IMR-90 (cell line): Measurements from ENCODE around the gene KCNIP1. TPM values are rescaled to one million over a fixed set of nuclear protein-coding genes. Genes with fewer than 3 reads are reported as not detected.

Experiments used
- ATAC-seq: fragments of 200-7000 bp; cut with Tn5 transposase; 2 replicates; pipeline ENCODE4 v1.9.1; 2020; ENCODE audit warnings: low read depth, mild to moderate bottlenecking, moderate library complexity
- BruUV-seq: library from RNA; stranded (reverse); fragments of 400-500 nt; replicated peaks from 2 replicates; lab custom pipeline; 2021; lab: Mats Ljungman, UMichigan
- CTCF ChIA-PET: fragments of 300-600 bp; formaldehyde crosslinking; extraction: SDS; loops from one replicate; lab custom pipeline; 2021; ENCODE audit warnings: antibody characterized with exemption; lab: Yijun Ruan, JAX
- POLR2A ChIA-PET: fragments of 300-600 bp; sonication (Branson Sonifier 250); formaldehyde crosslinking; loops from one replicate; lab custom pipeline; 2022; ENCODE audit warnings: antibody characterized with exemption; ENCODE audit not compliant: unreplicated experiment; lab: Charles Lee
- DNase-seq: peaks from one replicate; pipeline ENCODE4 v3.0.0; 2013
- H2AFZ ChIP-seq: replicated peaks from 2 replicates; pipeline ENCODE3; 2013; ENCODE audit warnings: low read length, mild to moderate bottlenecking; ENCODE audit not compliant: poor library complexity
- H2AK5ac ChIP-seq: 2 replicates; pipeline ENCODE4 v1.6.1; 2013; ENCODE audit warnings: low read depth, low read length, inconsistent platforms
- H2AK9ac ChIP-seq: replicated peaks from 2 replicates; pipeline ENCODE3; 2013; ENCODE audit warnings: mild to moderate bottlenecking, low read depth, low read length, moderate library complexity; ENCODE audit not compliant: poor library complexity
- H2BK120ac ChIP-seq: 2 replicates; pipeline ENCODE4 v1.6.1; 2013; ENCODE audit warnings: low read depth, low read length, inconsistent platforms
- H2BK15ac ChIP-seq: 3 replicates; pipeline ENCODE4 v1.6.1; 2013; ENCODE audit warnings: low read depth, low read length, inconsistent platforms
- H2BK20ac ChIP-seq: 2 replicates; pipeline ENCODE4 v1.6.1; 2013; ENCODE audit warnings: low read depth, mild to moderate bottlenecking, inconsistent platforms, low read length, moderate library complexity
- H2BK5ac ChIP-seq: 2 replicates; pipeline ENCODE4 v1.6.1; 2013; ENCODE audit warnings: mild to moderate bottlenecking, low read depth, low read length, inconsistent platforms; ENCODE audit not compliant: poor library complexity, severe bottlenecking
- H3K14ac ChIP-seq: replicated peaks from 2 replicates; pipeline ENCODE4 v1.6.1; 2013; ENCODE audit warnings: low read depth, low read length, inconsistent platforms
- H3K18ac ChIP-seq: 2 replicates; pipeline ENCODE4 v1.6.1; 2013; ENCODE audit warnings: low read depth, low read length, control low read depth
- H3K23ac ChIP-seq: 2 replicates; pipeline ENCODE4 v1.6.1; 2013; ENCODE audit warnings: low read depth, low read length, inconsistent platforms
- H3K27ac ChIP-seq: 2 replicates; pipeline ENCODE4 v1.5.1; 2013; ENCODE audit warnings: mild to moderate bottlenecking, control low read depth, low read length; ENCODE audit not compliant: insufficient read depth
- H3K27me3 ChIP-seq: 2 replicates; pipeline ENCODE4 v1.6.1; 2013; ENCODE audit warnings: low read length; ENCODE audit not compliant: control insufficient read depth, insufficient read depth
- H3K36me3 ChIP-seq: 2 replicates; pipeline ENCODE4 v1.6.1; 2013; ENCODE audit warnings: low read length, mixed read lengths; ENCODE audit not compliant: control insufficient read depth, insufficient read depth
- H3K4ac ChIP-seq: 2 replicates; pipeline ENCODE4 v1.6.1; 2013; ENCODE audit warnings: low read depth, low read length, inconsistent platforms
- H3K4me1 ChIP-seq: 2 replicates; pipeline ENCODE4 v1.6.1; 2013; ENCODE audit warnings: low read length, mixed read lengths; ENCODE audit not compliant: control insufficient read depth, insufficient read depth
- H3K4me2 ChIP-seq: 2 replicates; pipeline ENCODE4 v1.6.1; 2013; ENCODE audit warnings: low read depth, mild to moderate bottlenecking, control low read depth, low read length, moderate library complexity
- H3K4me3 ChIP-seq: 2 replicates; pipeline ENCODE4 v1.5.1; 2013; ENCODE audit warnings: low read depth, mild to moderate bottlenecking, control low read depth, low read length, moderate library complexity; ENCODE audit not compliant: insufficient read depth
- H3K56ac ChIP-seq: 2 replicates; pipeline ENCODE4 v1.6.1; 2013; ENCODE audit warnings: low read length, inconsistent platforms; ENCODE audit not compliant: insufficient read depth; ENCODE audit errors: extremely low read depth
- H3K79me1 ChIP-seq, 2 experiments: 2 replicates each; pipeline ENCODE4 v1.6.1; 2013; ENCODE audit warnings: low read length in 2 of 2, inconsistent platforms in 1 of 2, low read depth in 1 of 2
- H3K9ac ChIP-seq: 2 replicates; pipeline ENCODE4 v1.6.1; 2013; ENCODE audit warnings: low read depth, low read length, control low read depth
- H3K9me1 ChIP-seq: 2 replicates; pipeline ENCODE4 v1.6.1; 2013; ENCODE audit warnings: low read length, inconsistent platforms; ENCODE audit not compliant: insufficient read depth
- H3K9me3 ChIP-seq: 2 replicates; pipeline ENCODE4 v1.6.1; 2013; ENCODE audit warnings: low read length; ENCODE audit not compliant: control insufficient read depth, insufficient read depth
- H4K20me1 ChIP-seq: 2 replicates; pipeline ENCODE4 v1.6.1; 2013; ENCODE audit warnings: low read length, inconsistent platforms; ENCODE audit not compliant: insufficient read depth
- H4K5ac ChIP-seq: 2 replicates; pipeline ENCODE4 v1.6.1; 2013; ENCODE audit warnings: mild to moderate bottlenecking, low read depth, low read length, control low read depth
- H4K8ac ChIP-seq, 2 experiments: 2 replicates each; pipeline ENCODE4 v1.6.1; 2013; ENCODE audit warnings: low read depth in 2 of 2, low read length in 2 of 2, control low read depth in 1 of 2, inconsistent platforms in 1 of 2
- H4K91ac ChIP-seq: 2 replicates; pipeline ENCODE4 v1.6.1; 2013; ENCODE audit warnings: low read depth, low read length, inconsistent platforms; ENCODE audit not compliant: insufficient read depth
- CEBPB ChIP-seq: IDR thresholded peaks from 2 replicates; pipeline ENCODE4 v1.6.1; 2012; ENCODE audit warnings: low read depth, low read length, improper control_type of control experiment
- FOS ChIP-seq: fragments of 150-350 bp; IDR thresholded peaks from 2 replicates; pipeline ENCODE4 v1.6.1; 2016; ENCODE audit warnings: low read depth, low read length
- MAFK ChIP-seq: IDR thresholded peaks from 2 replicates; pipeline ENCODE4 v1.6.1; 2012; ENCODE audit warnings: low read depth, low read length, improper control_type of control experiment
- MXI1 ChIP-seq: IDR thresholded peaks from 2 replicates; pipeline ENCODE4 v1.6.1; 2012; ENCODE audit warnings: low read depth, mild to moderate bottlenecking, low read length, moderate library complexity, borderline replicate concordance
- NFE2L2 ChIP-seq: fragments of 150-350 bp; IDR thresholded peaks from 2 replicates; pipeline ENCODE4 v1.6.1; 2016; ENCODE audit warnings: low read depth, mild to moderate bottlenecking, low read length
- POLR2A ChIP-seq: IDR thresholded peaks from 2 replicates; pipeline ENCODE4 v1.6.1; 2012; ENCODE audit warnings: mild to moderate bottlenecking, low read depth, low read length
- RAD21 ChIP-seq: IDR thresholded peaks from 2 replicates; pipeline ENCODE4 v1.6.1; 2012; ENCODE audit warnings: low read length, improper control_type of control experiment
- RCOR1 ChIP-seq: IDR thresholded peaks from 2 replicates; pipeline ENCODE4 v1.6.1; 2012; ENCODE audit warnings: mild to moderate bottlenecking, low read length, improper control_type of control experiment; ENCODE audit not compliant: insufficient replicate concordance
- SMC3 ChIP-seq: fragments of 150-350 bp; IDR thresholded peaks from 2 replicates; pipeline ENCODE4 v1.6.1; 2016; ENCODE audit warnings: low read depth, mild to moderate bottlenecking, antibody characterized with exemption, low read length, moderate library complexity
- WGBS, 2 experiments: methylation state at CpG; one replicate each; pipeline versions ENCODE4 v1.1.5 to v1.1.7; 2013; ENCODE audit warnings: missing lambda C conversion rate in 2 of 2; ENCODE audit not compliant: insufficient read length in 1 of 2; ENCODE audit errors: extremely low coverage in 2 of 2; 5-methylcytosine and 5-hydroxymethylcytosine counted together
- dilution Hi-C: fragments of 300-500 bp; cut with HindIII; formaldehyde crosslinking; loops from one replicate; pipeline ENCODE4 v1.14.3; 2018; ENCODE audit warnings: low sequenced_read_pairs; ENCODE audit not compliant: unreplicated experiment
- in situ Hi-C: fragments of 300-500 bp; cut with MboI; formaldehyde crosslinking; loops from 3 replicates; pipeline ENCODE4 v1.14.3; 2019; ENCODE audit warnings: low sequenced_read_pairs, inconsistent platforms, mixed read lengths
- intact Hi-C: fragments of 100-400 bp; cut with micrococcal nuclease; formaldehyde crosslinking; loops from 2 replicates; pipeline ENCODE4 v1.10.0; 2022
- polyA plus RNA-seq, 3 experiments: library from polyadenylated mRNA; depleted of rRNA; stranded (reverse); fragments of >200 nt; gene quantifications; 2 replicates each; pipeline ENCODE4 v1.2.3, GENCODE V29; 2012; ENCODE audit warnings: low replicate concordance in 1 of 3
- total RNA-seq: library from RNA; depleted of rRNA; stranded (reverse); fragments of >200 nt; gene quantifications from 2 replicates; pipeline ENCODE4 v1.2.3, GENCODE V29; 2012
- TF ChIP-seq, protein P1 (sequence below): fragments of 150-350 bp; IDR thresholded peaks from 2 replicates; pipeline ENCODE4 v1.6.1; 2017; ENCODE audit warnings: mild to moderate bottlenecking, antibody characterized with exemption, low read length, low read depth
- TF ChIP-seq, protein P2 (sequence below): fragments of 150-350 bp; IDR thresholded peaks from 2 replicates; pipeline ENCODE4 v1.6.1; 2016; ENCODE audit warnings: low read depth, mild to moderate bottlenecking, low read length, moderate library complexity, borderline replicate concordance

Gene KCNIP1
- total and polyA plus RNA-seq, 2 of the 4 experiments (the other 2 are of a cell fraction): not detected

DNA sequence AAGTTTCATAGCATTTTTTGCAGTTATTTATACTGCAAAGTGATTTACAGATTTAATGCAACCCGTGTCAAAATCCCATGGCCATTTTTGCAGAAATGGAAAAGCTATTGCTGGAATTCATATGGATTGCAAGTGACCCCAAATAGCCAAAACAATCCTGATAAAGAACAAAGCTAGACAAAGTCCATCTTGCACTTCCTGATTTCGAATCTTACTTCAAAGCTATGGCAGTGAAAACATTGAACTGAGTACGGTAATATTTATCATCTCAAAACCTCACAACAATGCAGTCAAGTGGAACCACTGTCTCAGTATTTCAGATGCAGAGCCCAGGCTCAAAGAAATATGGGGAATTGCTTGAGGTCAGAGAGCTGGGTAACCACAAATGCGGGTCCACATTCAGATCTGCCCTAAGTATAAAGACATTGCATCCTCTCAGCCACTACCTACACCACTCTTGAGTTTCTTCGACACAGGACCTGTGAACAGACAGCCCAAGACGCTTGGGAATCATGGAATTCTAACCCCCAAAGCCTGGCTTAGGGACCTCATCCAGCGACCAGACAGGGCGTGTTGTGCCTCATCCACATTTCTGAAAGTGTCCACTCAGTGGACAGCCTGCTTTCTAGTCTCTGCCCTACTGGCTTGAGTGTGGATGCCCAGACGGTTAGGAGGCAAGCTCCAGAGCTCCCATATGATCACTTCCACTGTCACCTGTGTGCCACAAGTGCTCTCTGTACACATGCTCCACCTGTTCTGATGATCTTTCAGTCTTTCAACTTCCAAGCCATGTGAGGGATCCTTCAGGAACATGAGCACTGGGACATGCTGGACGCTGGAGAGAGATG is 39.3 kb upstream of the KCNIP1 start:
- H3K79me1 ChIP-seq: no peaks in the 10 kb centered on the region
- in situ Hi-C loops (no loop called here), intact Hi-C loops (no loop called here), dilution Hi-C loops (no loop called here)
- no peaks in the 10 kb centered on the region for H3K36me3 ChIP-seq
- H4K91ac ChIP-seq: no peak overlapping the region
- no peak overlapping the region for H2BK20ac ChIP-seq
- no TSS peak for BruUV-seq
- no peaks in the 10 kb centered on the region for H4K20me1 ChIP-seq
- H3K27ac ChIP-seq: no peak overlapping the region
- no peak overlapping the region for H3K14ac ChIP-seq
- H2AFZ ChIP-seq: no peak overlapping the region
- H3K9me1 ChIP-seq: no peaks in the 10 kb centered on the region; the same call in 1 of the 2 replicates
- H3K9me3 ChIP-seq: no peaks in the 10 kb centered on the region
- no peak overlapping the region for H2BK5ac ChIP-seq
- no peak overlapping the region for H3K56ac ChIP-seq
- no peaks in the 10 kb centered on the region; the same call in 1 of the 2 replicates for H3K27me3 ChIP-seq
- H3K4ac ChIP-seq: no peak overlapping the region
- WGBS, 2 experiments: no CpG with 5 or more reads among the region's 10 CpGs
- H2BK120ac ChIP-seq: no peak overlapping the region
- TF ChIP-seq MAFK (no peak), RCOR1 (no peak), POLR2A (no peak), RAD21 (no peak), NFE2L2 (no peak), MXI1 (no peak), SMC3 (no peak), FOS (no peak), CEBPB (no peak)
- TF ChIP-seq, protein P1, sequence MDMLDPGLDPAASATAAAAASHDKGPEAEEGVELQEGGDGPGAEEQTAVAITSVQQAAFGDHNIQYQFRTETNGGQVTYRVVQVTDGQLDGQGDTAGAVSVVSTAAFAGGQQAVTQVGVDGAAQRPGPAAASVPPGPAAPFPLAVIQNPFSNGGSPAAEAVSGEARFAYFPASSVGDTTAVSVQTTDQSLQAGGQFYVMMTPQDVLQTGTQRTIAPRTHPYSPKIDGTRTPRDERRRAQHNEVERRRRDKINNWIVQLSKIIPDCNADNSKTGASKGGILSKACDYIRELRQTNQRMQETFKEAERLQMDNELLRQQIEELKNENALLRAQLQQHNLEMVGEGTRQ: no peak
- TF ChIP-seq, protein P2, sequence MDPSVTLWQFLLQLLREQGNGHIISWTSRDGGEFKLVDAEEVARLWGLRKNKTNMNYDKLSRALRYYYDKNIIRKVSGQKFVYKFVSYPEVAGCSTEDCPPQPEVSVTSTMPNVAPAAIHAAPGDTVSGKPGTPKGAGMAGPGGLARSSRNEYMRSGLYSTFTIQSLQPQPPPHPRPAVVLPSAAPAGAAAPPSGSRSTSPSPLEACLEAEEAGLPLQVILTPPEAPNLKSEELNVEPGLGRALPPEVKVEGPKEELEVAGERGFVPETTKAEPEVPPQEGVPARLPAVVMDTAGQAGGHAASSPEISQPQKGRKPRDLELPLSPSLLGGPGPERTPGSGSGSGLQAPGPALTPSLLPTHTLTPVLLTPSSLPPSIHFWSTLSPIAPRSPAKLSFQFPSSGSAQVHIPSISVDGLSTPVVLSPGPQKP: no peak
- no peak overlapping the region for H4K8ac ChIP-seq
- H3K9ac ChIP-seq: no peak overlapping the region
- no peak overlapping the region for H3K4me3 ChIP-seq
- ATAC-seq (no peak), DNase-seq (no peak)
- no peak overlapping the region for H2BK15ac ChIP-seq
- H3K4me2 ChIP-seq: no peak overlapping the region
- ChIA-PET CTCF (interaction anchor here (1.3 kb wide), 1 partner anchor 9 kb away, joined by 4 read pairs; no protein-coding TSS in a partner anchor), POLR2A (no interaction called here)
- no peaks in the 10 kb centered on the region for H3K4me1 ChIP-seq
- peak overlapping the region; percentile 24 for H2AK9ac ChIP-seq
- H2AK5ac ChIP-seq: no peak overlapping the region
- no peak overlapping the region for H3K23ac ChIP-seq
- H3K18ac ChIP-seq: no peak overlapping the region
- no peak overlapping the region for H4K5ac ChIP-seq
